IMR-90 (cell line): ENCODE results near the gene ZDHHC11B. TPM values are rescaled to one million over a fixed set of nuclear protein-coding genes. Genes with fewer than 3 reads are reported as not detected.
"Not testable (repeated sequence)": the region's sequence is repeated elsewhere in the genome, so short reads cannot be mapped to it uniquely, and the experiment has no call there.

Source experiments
- ATAC-seq: fragments of 200-7000 bp; cut with Tn5 transposase; 2 replicates; pipeline ENCODE4 v1.9.1; 2020; ENCODE audit warnings: low read depth, mild to moderate bottlenecking, moderate library complexity
- BruUV-seq: library from RNA; stranded (reverse); fragments of 400-500 nt; replicated peaks from 2 replicates; lab custom pipeline; 2021; lab: Mats Ljungman, UMichigan
- CTCF ChIA-PET: fragments of 300-600 bp; formaldehyde crosslinking; extraction: SDS; loops from one replicate; lab custom pipeline; 2021; ENCODE audit warnings: antibody characterized with exemption; lab: Yijun Ruan, JAX
- POLR2A ChIA-PET: fragments of 300-600 bp; sonication (Branson Sonifier 250); formaldehyde crosslinking; loops from one replicate; lab custom pipeline; 2022; ENCODE audit warnings: antibody characterized with exemption; ENCODE audit not compliant: unreplicated experiment; lab: Charles Lee
- DNase-seq: peaks from one replicate; pipeline ENCODE4 v3.0.0; 2013
- H2AFZ ChIP-seq: replicated peaks from 2 replicates; pipeline ENCODE3; 2013; ENCODE audit warnings: low read length, mild to moderate bottlenecking; ENCODE audit not compliant: poor library complexity
- H2AK5ac ChIP-seq: 2 replicates; pipeline ENCODE4 v1.6.1; 2013; ENCODE audit warnings: low read depth, low read length, inconsistent platforms
- H2AK9ac ChIP-seq: replicated peaks from 2 replicates; pipeline ENCODE3; 2013; ENCODE audit warnings: mild to moderate bottlenecking, low read depth, low read length, moderate library complexity; ENCODE audit not compliant: poor library complexity
- H2BK120ac ChIP-seq: 2 replicates; pipeline ENCODE4 v1.6.1; 2013; ENCODE audit warnings: low read depth, low read length, inconsistent platforms
- H2BK15ac ChIP-seq: 3 replicates; pipeline ENCODE4 v1.6.1; 2013; ENCODE audit warnings: low read depth, low read length, inconsistent platforms
- H2BK20ac ChIP-seq: 2 replicates; pipeline ENCODE4 v1.6.1; 2013; ENCODE audit warnings: low read depth, mild to moderate bottlenecking, inconsistent platforms, low read length, moderate library complexity
- H2BK5ac ChIP-seq: 2 replicates; pipeline ENCODE4 v1.6.1; 2013; ENCODE audit warnings: mild to moderate bottlenecking, low read depth, low read length, inconsistent platforms; ENCODE audit not compliant: poor library complexity, severe bottlenecking
- H3K14ac ChIP-seq: replicated peaks from 2 replicates; pipeline ENCODE4 v1.6.1; 2013; ENCODE audit warnings: low read depth, low read length, inconsistent platforms
- H3K18ac ChIP-seq: 2 replicates; pipeline ENCODE4 v1.6.1; 2013; ENCODE audit warnings: low read depth, low read length, control low read depth
- H3K23ac ChIP-seq: 2 replicates; pipeline ENCODE4 v1.6.1; 2013; ENCODE audit warnings: low read depth, low read length, inconsistent platforms
- H3K27ac ChIP-seq: 2 replicates; pipeline ENCODE4 v1.5.1; 2013; ENCODE audit warnings: mild to moderate bottlenecking, control low read depth, low read length; ENCODE audit not compliant: insufficient read depth
- H3K27me3 ChIP-seq: 2 replicates; pipeline ENCODE4 v1.6.1; 2013; ENCODE audit warnings: low read length; ENCODE audit not compliant: control insufficient read depth, insufficient read depth
- H3K36me3 ChIP-seq: 2 replicates; pipeline ENCODE4 v1.6.1; 2013; ENCODE audit warnings: low read length, mixed read lengths; ENCODE audit not compliant: control insufficient read depth, insufficient read depth
- H3K4ac ChIP-seq: 2 replicates; pipeline ENCODE4 v1.6.1; 2013; ENCODE audit warnings: low read depth, low read length, inconsistent platforms
- H3K4me1 ChIP-seq: 2 replicates; pipeline ENCODE4 v1.6.1; 2013; ENCODE audit warnings: low read length, mixed read lengths; ENCODE audit not compliant: control insufficient read depth, insufficient read depth
- H3K4me2 ChIP-seq: 2 replicates; pipeline ENCODE4 v1.6.1; 2013; ENCODE audit warnings: low read depth, mild to moderate bottlenecking, control low read depth, low read length, moderate library complexity
- H3K4me3 ChIP-seq: 2 replicates; pipeline ENCODE4 v1.5.1; 2013; ENCODE audit warnings: low read depth, mild to moderate bottlenecking, control low read depth, low read length, moderate library complexity; ENCODE audit not compliant: insufficient read depth
- H3K56ac ChIP-seq: 2 replicates; pipeline ENCODE4 v1.6.1; 2013; ENCODE audit warnings: low read length, inconsistent platforms; ENCODE audit not compliant: insufficient read depth; ENCODE audit errors: extremely low read depth
- H3K79me1 ChIP-seq, 2 experiments: 2 replicates each; pipeline ENCODE4 v1.6.1; 2013; ENCODE audit warnings: low read length in 2 of 2, inconsistent platforms in 1 of 2, low read depth in 1 of 2
- H3K9ac ChIP-seq: 2 replicates; pipeline ENCODE4 v1.6.1; 2013; ENCODE audit warnings: low read depth, low read length, control low read depth
- H3K9me1 ChIP-seq: 2 replicates; pipeline ENCODE4 v1.6.1; 2013; ENCODE audit warnings: low read length, inconsistent platforms; ENCODE audit not compliant: insufficient read depth
- H3K9me3 ChIP-seq: 2 replicates; pipeline ENCODE4 v1.6.1; 2013; ENCODE audit warnings: low read length; ENCODE audit not compliant: control insufficient read depth, insufficient read depth
- H4K20me1 ChIP-seq: 2 replicates; pipeline ENCODE4 v1.6.1; 2013; ENCODE audit warnings: low read length, inconsistent platforms; ENCODE audit not compliant: insufficient read depth
- H4K5ac ChIP-seq: 2 replicates; pipeline ENCODE4 v1.6.1; 2013; ENCODE audit warnings: mild to moderate bottlenecking, low read depth, low read length, control low read depth
- H4K8ac ChIP-seq, 2 experiments: 2 replicates each; pipeline ENCODE4 v1.6.1; 2013; ENCODE audit warnings: low read depth in 2 of 2, low read length in 2 of 2, control low read depth in 1 of 2, inconsistent platforms in 1 of 2
- H4K91ac ChIP-seq: 2 replicates; pipeline ENCODE4 v1.6.1; 2013; ENCODE audit warnings: low read depth, low read length, inconsistent platforms; ENCODE audit not compliant: insufficient read depth
- BHLHE40 ChIP-seq: fragments of 150-350 bp; IDR thresholded peaks from 2 replicates; pipeline ENCODE4 v1.6.1; 2016; ENCODE audit warnings: mild to moderate bottlenecking, low read depth, low read length
- CEBPB ChIP-seq: IDR thresholded peaks from 2 replicates; pipeline ENCODE4 v1.6.1; 2012; ENCODE audit warnings: low read depth, low read length, improper control_type of control experiment
- FOS ChIP-seq: fragments of 150-350 bp; IDR thresholded peaks from 2 replicates; pipeline ENCODE4 v1.6.1; 2016; ENCODE audit warnings: low read depth, low read length
- MAZ ChIP-seq: IDR thresholded peaks from 2 replicates; pipeline ENCODE4 v1.6.1; 2012; ENCODE audit warnings: low read depth, mild to moderate bottlenecking, low read length, improper control_type of control experiment, moderate library complexity, borderline replicate concordance
- MXI1 ChIP-seq: IDR thresholded peaks from 2 replicates; pipeline ENCODE4 v1.6.1; 2012; ENCODE audit warnings: low read depth, mild to moderate bottlenecking, low read length, moderate library complexity, borderline replicate concordance
- POLR2A ChIP-seq: IDR thresholded peaks from 2 replicates; pipeline ENCODE4 v1.6.1; 2012; ENCODE audit warnings: mild to moderate bottlenecking, low read depth, low read length
- RAD21 ChIP-seq: IDR thresholded peaks from 2 replicates; pipeline ENCODE4 v1.6.1; 2012; ENCODE audit warnings: low read length, improper control_type of control experiment
- SMC3 ChIP-seq: fragments of 150-350 bp; IDR thresholded peaks from 2 replicates; pipeline ENCODE4 v1.6.1; 2016; ENCODE audit warnings: low read depth, mild to moderate bottlenecking, antibody characterized with exemption, low read length, moderate library complexity
- WGBS, 2 experiments: methylation state at CpG; one replicate each; pipeline versions ENCODE4 v1.1.5 to v1.1.7; 2013; ENCODE audit warnings: missing lambda C conversion rate in 2 of 2; ENCODE audit not compliant: insufficient read length in 1 of 2; ENCODE audit errors: extremely low coverage in 2 of 2; 5-methylcytosine and 5-hydroxymethylcytosine counted together
- dilution Hi-C: fragments of 300-500 bp; cut with HindIII; formaldehyde crosslinking; loops from one replicate; pipeline ENCODE4 v1.14.3; 2018; ENCODE audit warnings: low sequenced_read_pairs; ENCODE audit not compliant: unreplicated experiment
- in situ Hi-C: fragments of 300-500 bp; cut with MboI; formaldehyde crosslinking; loops from 3 replicates; pipeline ENCODE4 v1.14.3; 2019; ENCODE audit warnings: low sequenced_read_pairs, inconsistent platforms, mixed read lengths
- intact Hi-C: fragments of 100-400 bp; cut with micrococcal nuclease; formaldehyde crosslinking; loops from 2 replicates; pipeline ENCODE4 v1.10.0; 2022
- polyA plus RNA-seq, 3 experiments: library from polyadenylated mRNA; depleted of rRNA; stranded (reverse); fragments of >200 nt; gene quantifications; 2 replicates each; pipeline ENCODE4 v1.2.3, GENCODE V29; 2012; ENCODE audit warnings: low replicate concordance in 1 of 3
- total RNA-seq: library from RNA; depleted of rRNA; stranded (reverse); fragments of >200 nt; gene quantifications from 2 replicates; pipeline ENCODE4 v1.2.3, GENCODE V29; 2012
- TF ChIP-seq, protein P1 (sequence below): fragments of 150-350 bp; IDR thresholded peaks from 2 replicates; pipeline ENCODE4 v1.6.1; 2017; ENCODE audit warnings: mild to moderate bottlenecking, antibody characterized with exemption, low read length, low read depth

ZDHHC11B gene
- total and polyA plus RNA-seq, 2 of the 4 experiments (the other 2 are of a cell fraction): 0.12 TPM; not detected in 1

DNA sequence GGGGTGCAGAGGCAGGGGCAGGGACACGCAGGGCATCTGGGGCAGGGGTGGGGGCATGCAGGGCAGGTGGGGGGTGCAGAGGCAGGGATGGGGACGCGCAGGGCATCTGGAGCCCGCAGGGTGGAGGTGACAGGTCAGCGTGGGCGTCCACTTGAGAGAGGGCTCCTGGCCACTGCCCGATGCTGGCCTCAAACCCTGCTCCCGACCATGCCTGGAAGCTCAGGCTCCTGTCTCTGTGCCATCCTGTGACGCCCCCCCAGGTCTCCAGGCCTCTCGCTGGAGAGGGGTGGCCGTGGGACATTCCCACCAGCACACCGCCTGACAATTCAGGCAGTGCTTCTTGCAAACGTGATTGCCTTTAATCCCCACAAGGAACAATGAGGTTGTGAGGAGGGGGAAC, 33.0 kb downstream of the ZDHHC11B start:
- H2AFZ ChIP-seq: no peak overlapping the region
- no peak overlapping the region for H4K8ac ChIP-seq
- H3K27ac ChIP-seq: no peak overlapping the region
- no peaks in the 10 kb centered on the region for H3K36me3 ChIP-seq
- no peak overlapping the region for H3K4me2 ChIP-seq
- H3K9me1 ChIP-seq: no peaks in the 10 kb centered on the region
- DNase-seq: no peak
- no peak overlapping the region for H4K5ac ChIP-seq
- ChIA-PET POLR2A (no interaction called here), CTCF (no interaction called here)
- no peak overlapping the region for H2AK9ac ChIP-seq
- H2AK5ac ChIP-seq: no peak overlapping the region
- H2BK120ac ChIP-seq: no peak overlapping the region
- no peak overlapping the region for H2BK20ac ChIP-seq
- no TSS peak for BruUV-seq
- no peak overlapping the region for H3K4me3 ChIP-seq
- no peak overlapping the region for H3K56ac ChIP-seq
- dilution Hi-C loops (no loop called here), intact Hi-C loops (no loop called here), in situ Hi-C loops (no loop called here)
- H3K9ac ChIP-seq: no peak overlapping the region
- no peak overlapping the region for H2BK15ac ChIP-seq
- no peak overlapping the region for H3K4ac ChIP-seq
- no peak overlapping the region for H4K91ac ChIP-seq
- WGBS, 2 experiments: no CpG with 5 or more reads among the region's 13 CpGs
- H4K20me1 ChIP-seq: no peaks in the 10 kb centered on the region
- H3K18ac ChIP-seq: no peak overlapping the region
- no peaks in the 10 kb centered on the region for H3K9me3 ChIP-seq
- H3K23ac ChIP-seq: no peak overlapping the region
- no peak overlapping the region for H2BK5ac ChIP-seq
- H3K14ac ChIP-seq: no peak overlapping the region
- H3K27me3 ChIP-seq: peaks cover 5% of the 10 kb centered on the region; the same call in 1 of the 2 replicates
- H3K79me1 ChIP-seq: no peaks in the 10 kb centered on the region
- TF ChIP-seq BHLHE40: no peak
- TF ChIP-seq SMC3: no peak
- TF ChIP-seq FOS: no peak
- TF ChIP-seq RAD21: no peak
- no peak for TF ChIP-seq CEBPB
- TF ChIP-seq, protein P1, sequence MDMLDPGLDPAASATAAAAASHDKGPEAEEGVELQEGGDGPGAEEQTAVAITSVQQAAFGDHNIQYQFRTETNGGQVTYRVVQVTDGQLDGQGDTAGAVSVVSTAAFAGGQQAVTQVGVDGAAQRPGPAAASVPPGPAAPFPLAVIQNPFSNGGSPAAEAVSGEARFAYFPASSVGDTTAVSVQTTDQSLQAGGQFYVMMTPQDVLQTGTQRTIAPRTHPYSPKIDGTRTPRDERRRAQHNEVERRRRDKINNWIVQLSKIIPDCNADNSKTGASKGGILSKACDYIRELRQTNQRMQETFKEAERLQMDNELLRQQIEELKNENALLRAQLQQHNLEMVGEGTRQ: no peak
- TF ChIP-seq MAZ: no peak
- TF ChIP-seq POLR2A: no peak
- no peak for TF ChIP-seq MXI1
- no peak for ATAC-seq
- no peaks in the 10 kb centered on the region for H3K4me1 ChIP-seq

DNA sequence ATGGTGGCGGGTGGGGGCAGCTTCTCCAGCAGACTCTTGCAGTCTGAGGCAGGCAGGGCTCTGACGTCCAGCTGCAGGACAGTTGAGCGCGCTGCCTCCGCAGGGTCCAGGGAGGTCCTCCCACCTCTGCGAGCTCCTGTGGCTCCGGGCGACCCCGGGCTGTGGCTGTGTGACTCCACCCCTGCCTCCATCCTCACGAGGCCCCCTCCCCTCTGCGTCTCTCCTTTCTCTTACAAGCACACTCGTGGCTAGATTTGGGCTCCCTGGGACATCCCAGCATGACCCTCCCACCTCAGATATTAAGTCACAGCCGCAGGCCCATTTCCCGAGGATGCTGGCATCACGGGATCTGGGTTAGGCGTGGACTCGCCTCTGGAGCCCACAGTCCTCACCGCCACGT, 34.3 kb downstream of the ZDHHC11B start:
- H3K4me3 ChIP-seq, BruUV-seq, H4K5ac ChIP-seq, H3K4me2 ChIP-seq, H3K27ac ChIP-seq, H2BK120ac ChIP-seq, H2BK5ac ChIP-seq, H3K18ac ChIP-seq, H3K23ac ChIP-seq, H2BK15ac ChIP-seq, H2AK9ac ChIP-seq, CTCF ChIA-PET, H4K8ac ChIP-seq, dilution Hi-C loops, H3K4me1 ChIP-seq, H3K9ac ChIP-seq, H3K79me1 ChIP-seq, H3K9me3 ChIP-seq, H3K27me3 ChIP-seq, POLR2A ChIA-PET, H4K20me1 ChIP-seq, H2AFZ ChIP-seq, DNase-seq, H2AK5ac ChIP-seq, H3K9me1 ChIP-seq, ATAC-seq, in situ Hi-C loops, H3K14ac ChIP-seq, H2BK20ac ChIP-seq, intact Hi-C loops, H3K4ac ChIP-seq, H3K36me3 ChIP-seq, H3K56ac ChIP-seq, H4K91ac ChIP-seq: not testable (repeated sequence)
- WGBS, 2 experiments: 71% methylated on average over 7 of the region's 19 CpGs; no CpG with 5 or more reads in 1 of the 2 experiments
